Breast epithelium (tissue), 3 donors: ENCODE measurements around the gene ROPN1L.

Experiments
- POLR2A ChIP-seq: fragments of 450-650 bp; IDR thresholded peaks from one replicate; pipeline ENCODE4 v1.6.1; 2016; ENCODE audit warnings: antibody characterized with exemption, mild to moderate bottlenecking, moderate library complexity
- POLR2AphosphoS5 ChIP-seq, 3 donors: sonication (generic); formaldehyde crosslinking; IDR thresholded peaks; one replicate each; pipeline ENCODE4 v1.6.1; 2017; ENCODE audit warnings: antibody characterized with exemption in 3 of 3
- TF ChIP-seq, protein P1 (sequence below), 3 donors: fragments of 450-650 bp; IDR thresholded peaks; one replicate each; pipeline ENCODE4 v1.5.1; 2016 to 2017; ENCODE audit warnings: antibody characterized with exemption in 3 of 3, mild to moderate bottlenecking in 3 of 3, moderate library complexity in 3 of 3

DNA sequence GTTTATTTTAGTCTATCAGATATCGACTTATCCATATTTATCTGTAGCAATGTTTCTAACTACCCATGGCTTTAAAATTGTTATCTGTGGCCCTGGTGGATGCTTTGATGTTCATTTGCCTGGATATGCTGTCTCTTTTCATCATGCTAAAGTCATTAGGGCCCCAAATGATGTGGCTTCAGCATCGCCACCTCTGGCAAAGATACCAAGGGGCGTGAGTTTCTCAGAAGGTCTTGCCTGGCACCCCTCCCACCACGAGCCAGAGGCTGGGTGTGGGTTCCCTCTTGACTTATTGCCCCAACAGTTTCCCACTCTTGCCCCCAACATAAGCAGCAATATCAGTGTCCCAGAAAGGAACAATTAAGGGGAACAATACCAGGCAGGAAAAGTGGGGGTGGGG lies 5.4 kb downstream of the ROPN1L start:
- TF ChIP-seq, protein P1, sequence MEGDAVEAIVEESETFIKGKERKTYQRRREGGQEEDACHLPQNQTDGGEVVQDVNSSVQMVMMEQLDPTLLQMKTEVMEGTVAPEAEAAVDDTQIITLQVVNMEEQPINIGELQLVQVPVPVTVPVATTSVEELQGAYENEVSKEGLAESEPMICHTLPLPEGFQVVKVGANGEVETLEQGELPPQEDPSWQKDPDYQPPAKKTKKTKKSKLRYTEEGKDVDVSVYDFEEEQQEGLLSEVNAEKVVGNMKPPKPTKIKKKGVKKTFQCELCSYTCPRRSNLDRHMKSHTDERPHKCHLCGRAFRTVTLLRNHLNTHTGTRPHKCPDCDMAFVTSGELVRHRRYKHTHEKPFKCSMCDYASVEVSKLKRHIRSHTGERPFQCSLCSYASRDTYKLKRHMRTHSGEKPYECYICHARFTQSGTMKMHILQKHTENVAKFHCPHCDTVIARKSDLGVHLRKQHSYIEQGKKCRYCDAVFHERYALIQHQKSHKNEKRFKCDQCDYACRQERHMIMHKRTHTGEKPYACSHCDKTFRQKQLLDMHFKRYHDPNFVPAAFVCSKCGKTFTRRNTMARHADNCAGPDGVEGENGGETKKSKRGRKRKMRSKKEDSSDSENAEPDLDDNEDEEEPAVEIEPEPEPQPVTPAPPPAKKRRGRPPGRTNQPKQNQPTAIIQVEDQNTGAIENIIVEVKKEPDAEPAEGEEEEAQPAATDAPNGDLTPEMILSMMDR (IDR thresholded peaks at IDR 0.05): no peak
- TF ChIP-seq POLR2AphosphoS5 (IDR thresholded peaks at IDR 0.05) (no peak), POLR2A (no peak)
